IgD-negative memory B cell (primary cell): ENCODE results near the gene CLEC7A. TPM values are rescaled to one million over a fixed set of nuclear protein-coding genes. Genes with fewer than 3 reads are reported as not detected.

Experiments
- H3K27ac Mint-ChIP-seq, 3 donors: one replicate each; pipeline ENCODE4 v1.8.0; 2020 to 2022; ENCODE audit warnings: mild to moderate bottlenecking in 3 of 3, mixed read lengths in 3 of 3, moderate library complexity in 1 of 3
- H3K27me3 Mint-ChIP-seq: one replicate; pipeline ENCODE4 v1.8.0; 2021; ENCODE audit warnings: mixed read lengths
- H3K36me3 Mint-ChIP-seq: one replicate; pipeline ENCODE4 v1.8.0; 2020; ENCODE audit warnings: mild to moderate bottlenecking, mixed read lengths
- H3K4me1 Mint-ChIP-seq, 3 donors: one replicate each; pipeline ENCODE4 v1.8.0; 2020 to 2022; ENCODE audit warnings: mixed read lengths in 3 of 3, mild to moderate bottlenecking in 1 of 3
- H3K4me3 Mint-ChIP-seq, 4 donors: one replicate each; pipeline ENCODE4 v1.8.0; 2020 to 2022; ENCODE audit warnings: mild to moderate bottlenecking in 4 of 4, mixed read lengths in 4 of 4, moderate library complexity in 3 of 4
- H3K9me3 Mint-ChIP-seq, 3 donors: one replicate each; pipeline ENCODE4 v1.8.0; 2020 to 2021; ENCODE audit warnings: mixed read lengths in 3 of 3, mild to moderate bottlenecking in 1 of 3
- polyA plus RNA-seq: library from polyadenylated mRNA; unstranded; fragments of 300-500 nt; fragmentation: Illumina TruSeq; gene quantifications from one replicate; pipeline ENCODE4 v1.2.3, GENCODE V29; 2021

CLEC7A gene
- polyA plus RNA-seq, result 1.9 TPM

DNA sequence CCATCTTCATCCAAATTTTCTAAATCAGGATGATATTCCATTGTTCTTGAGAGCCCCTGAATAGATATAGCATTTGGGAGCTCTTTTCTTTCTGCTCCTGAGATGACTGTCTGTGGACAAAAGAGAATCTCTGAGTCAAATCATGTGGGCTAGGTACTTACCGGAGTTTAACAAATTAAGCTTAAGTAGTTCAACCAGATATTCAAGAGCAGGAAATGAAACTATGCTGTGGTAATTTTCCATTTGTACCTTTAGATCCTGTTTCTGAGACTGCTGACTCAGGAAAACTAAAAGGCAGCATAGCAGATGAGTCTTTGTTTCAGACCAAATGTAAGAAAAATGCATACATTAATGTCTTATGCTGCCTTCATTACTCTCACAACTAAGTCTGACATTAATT lies at the start of gene CLEC7A:
TSS of gene CLEC7A (minus strand) at position 158 of the 400 bp plus-strand sequence. CDS start at position 41, 117 bp downstream.
- H3K4me3 Mint-ChIP-seq, result peak within 1 kb of the TSS in 1 of 4 donors; percentile 59
- H3K9me3 Mint-ChIP-seq, result no peaks in the 10 kb centered on the region
- peak within 1 kb of the TSS in 1 of 3 donors; percentile 42 for H3K27ac Mint-ChIP-seq
- H3K36me3 Mint-ChIP-seq, result peaks cover 1% of the 10 kb centered on the region
- H3K4me1 Mint-ChIP-seq, result peaks cover 5 to 21% (median 9%) of the 10 kb centered on the region in 3 donors
- peaks cover 34% of the 10 kb centered on the region for H3K27me3 Mint-ChIP-seq

DNA sequence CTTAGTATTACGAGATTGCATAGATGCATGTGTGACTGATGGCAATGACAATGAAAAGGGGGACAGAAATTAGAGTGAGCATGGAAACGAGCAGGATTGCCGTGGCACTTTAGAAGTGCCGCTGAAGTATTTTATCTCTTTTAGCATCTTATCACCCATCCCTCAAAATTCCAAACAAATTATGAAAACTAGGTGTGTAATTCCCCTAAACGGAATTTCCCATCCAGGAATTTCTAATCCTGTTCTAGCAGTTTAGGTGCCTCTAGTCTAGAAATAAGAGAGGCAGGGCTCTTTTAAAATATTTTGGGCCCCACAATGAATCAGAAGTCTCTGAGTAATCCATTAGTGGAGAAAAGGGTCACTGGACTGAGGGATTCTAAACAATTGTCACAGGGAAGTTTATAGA lies 49.8 kb upstream of the CLEC7A start:
- Mint-ChIP-seq H3K27me3 (peaks cover 37% of the 10 kb centered on the region), H3K9me3 (no peaks in the 10 kb centered on the region), H3K4me3 (no peak overlapping the region), H3K4me1 (no peaks in the 10 kb centered on the region), H3K27ac (no peak overlapping the region), H3K36me3 (peaks cover 2% of the 10 kb centered on the region)

DNA sequence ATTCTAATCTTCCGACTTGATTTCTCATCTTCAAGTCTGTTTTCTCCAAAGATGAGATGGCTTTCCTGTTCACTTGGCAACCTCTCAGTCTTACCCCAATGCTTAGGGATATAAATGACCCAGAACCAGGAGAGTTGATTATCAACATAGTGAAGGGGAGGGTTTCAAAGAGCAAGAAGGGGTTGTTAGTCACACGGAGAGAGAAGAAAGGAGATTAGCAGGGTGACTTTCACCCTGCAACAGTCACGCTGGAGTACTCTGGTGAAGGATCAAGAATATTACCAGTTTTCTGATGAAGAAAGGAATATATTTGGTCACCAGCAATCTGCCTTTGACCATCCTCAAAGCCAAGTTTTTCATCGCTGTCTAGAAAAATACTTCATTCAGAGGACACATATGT lies 48.8 kb upstream of the CLEC7A start, which contains the start of gene TMEM52B:
TSS of gene TMEM52B (plus strand) at position 212 of the 400 bp plus-strand sequence. CDS start 543 bp downstream, outside the sequence.
- Mint-ChIP-seq H3K36me3 (peaks cover 2% of the 10 kb centered on the region), H3K4me3 (no peak within 1 kb of the TSS), H3K27ac (peak within 1 kb of the TSS in 1 of 3 donors; percentile 2), H3K4me1 (no peaks in the 10 kb centered on the region), H3K9me3 (no peaks in the 10 kb centered on the region), H3K27me3 (peaks cover 33% of the 10 kb centered on the region)

DNA sequence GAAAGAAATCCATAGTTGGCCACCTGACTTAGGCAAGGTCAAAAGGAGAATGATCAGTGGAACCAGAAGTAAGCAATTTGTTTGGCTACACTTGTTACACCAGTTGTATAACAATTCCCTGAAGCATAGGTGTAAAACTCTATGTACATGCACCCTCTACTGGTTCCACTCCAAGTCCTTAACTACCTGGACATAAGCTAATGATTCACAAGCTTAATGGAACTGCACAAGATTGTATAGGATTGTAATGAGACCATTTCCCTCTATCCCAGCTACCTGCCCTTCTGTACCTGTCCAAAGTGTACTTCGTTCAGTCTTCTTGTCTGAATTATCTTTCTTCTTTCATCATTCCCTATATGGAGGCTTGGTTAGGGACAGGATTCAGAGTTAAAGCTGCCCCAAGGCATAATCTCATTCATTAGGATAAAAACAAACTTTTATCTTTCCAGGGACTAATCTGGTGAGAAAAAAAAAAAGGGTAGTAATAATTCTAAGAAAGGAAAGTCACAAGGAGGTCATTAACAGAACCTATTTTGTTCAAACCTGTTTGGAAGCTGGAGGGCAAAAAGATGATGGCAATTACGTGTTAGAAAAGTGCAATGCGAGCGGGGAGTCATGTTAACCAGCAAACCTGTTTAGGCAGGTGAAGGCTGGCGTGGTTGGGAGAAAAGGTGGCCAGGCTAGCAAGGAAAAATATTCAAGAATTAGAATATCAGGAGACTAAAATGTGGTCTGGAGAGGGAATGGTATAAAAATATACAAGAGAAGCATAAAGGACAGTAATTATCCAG lies 46.0 kb upstream of the CLEC7A start:
- Mint-ChIP-seq H3K27ac (no peak overlapping the region), H3K9me3 (no peaks in the 10 kb centered on the region), H3K4me1 (no peaks in the 10 kb centered on the region), H3K36me3 (peaks cover 2% of the 10 kb centered on the region), H3K4me3 (no peak overlapping the region), H3K27me3 (peaks cover 33% of the 10 kb centered on the region)

DNA sequence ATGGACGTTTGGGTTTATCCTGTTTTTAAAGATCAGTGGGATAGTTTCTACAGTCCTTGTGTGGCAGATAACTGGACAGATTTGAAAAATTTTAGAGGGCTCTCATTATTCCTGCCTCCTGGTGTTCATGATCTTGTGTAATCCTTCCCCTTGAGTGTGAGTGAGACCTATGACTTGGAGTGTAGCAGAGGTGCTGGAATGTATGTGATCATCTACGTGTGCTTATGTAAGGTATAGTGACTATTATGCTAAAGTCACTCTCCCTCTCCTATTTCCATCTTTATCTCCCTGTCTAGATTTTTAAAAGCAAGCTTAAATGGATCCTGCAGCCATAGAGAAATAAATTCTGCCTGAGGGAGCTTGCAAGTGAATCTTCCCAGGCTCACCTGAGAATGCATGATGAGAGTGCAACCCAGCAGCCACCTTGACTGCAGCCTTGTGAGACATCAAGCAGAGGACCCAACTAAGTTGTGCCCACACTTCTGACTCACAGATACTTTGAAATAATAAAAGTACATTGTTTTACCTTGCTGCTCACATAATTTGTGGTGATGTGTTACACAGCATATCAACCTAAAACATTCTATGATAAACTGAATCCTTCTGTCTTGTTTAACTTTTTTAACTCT lies 45.1 kb upstream of the CLEC7A start:
- Mint-ChIP-seq H3K4me1 (no peaks in the 10 kb centered on the region), H3K9me3 (no peaks in the 10 kb centered on the region), H3K27ac (no peak overlapping the region), H3K27me3 (peaks cover 28% of the 10 kb centered on the region), H3K36me3 (peaks cover 2% of the 10 kb centered on the region), H3K4me3 (no peak overlapping the region)

DNA sequence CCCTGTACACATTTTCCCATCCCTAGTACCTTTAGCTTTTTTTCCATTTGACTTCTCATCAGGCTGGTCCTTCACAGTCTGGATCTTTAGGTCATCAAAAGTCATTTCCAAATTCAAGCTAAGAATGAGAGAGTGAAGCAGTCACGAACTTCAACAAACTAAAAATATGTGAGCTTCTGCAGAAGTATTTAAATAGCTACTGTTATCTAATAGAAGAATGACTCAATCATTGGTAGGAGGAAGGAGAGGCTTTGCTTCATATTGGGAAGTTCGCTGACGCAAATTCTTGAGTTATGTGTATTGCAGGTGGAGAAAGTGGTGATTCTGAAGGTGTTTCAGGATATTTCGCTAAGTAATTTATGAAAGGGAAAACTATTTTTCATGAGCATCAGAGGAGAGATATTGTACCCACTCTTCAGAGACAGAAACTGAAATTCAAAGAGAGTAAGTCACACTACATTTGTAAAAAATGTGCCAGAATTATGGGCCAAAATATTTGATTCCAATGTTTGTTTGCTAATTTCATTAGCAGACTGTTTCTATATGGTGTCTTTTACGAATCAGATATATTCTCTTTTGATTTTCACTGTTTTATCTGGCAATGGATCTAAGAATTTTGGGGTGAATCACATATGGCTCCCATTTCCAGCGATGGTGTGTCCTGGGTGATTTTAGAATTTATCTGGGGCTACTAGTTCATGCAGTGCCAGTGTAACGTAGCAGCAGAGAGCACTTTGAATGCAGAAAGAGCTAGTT lies 42.2 kb upstream of the CLEC7A start, which contains the start of gene OLR1:
TSS of gene OLR1 (minus strand) at position 160 of the 756 bp plus-strand sequence. CDS start at position 105, 55 bp downstream.
- Mint-ChIP-seq H3K4me3 (no peak within 1 kb of the TSS), H3K9me3 (no peaks in the 10 kb centered on the region), H3K36me3 (peaks cover 2% of the 10 kb centered on the region), H3K27ac (no peak within 1 kb of the TSS), H3K27me3 (peaks cover 22% of the 10 kb centered on the region), H3K4me1 (no peaks in the 10 kb centered on the region)

DNA sequence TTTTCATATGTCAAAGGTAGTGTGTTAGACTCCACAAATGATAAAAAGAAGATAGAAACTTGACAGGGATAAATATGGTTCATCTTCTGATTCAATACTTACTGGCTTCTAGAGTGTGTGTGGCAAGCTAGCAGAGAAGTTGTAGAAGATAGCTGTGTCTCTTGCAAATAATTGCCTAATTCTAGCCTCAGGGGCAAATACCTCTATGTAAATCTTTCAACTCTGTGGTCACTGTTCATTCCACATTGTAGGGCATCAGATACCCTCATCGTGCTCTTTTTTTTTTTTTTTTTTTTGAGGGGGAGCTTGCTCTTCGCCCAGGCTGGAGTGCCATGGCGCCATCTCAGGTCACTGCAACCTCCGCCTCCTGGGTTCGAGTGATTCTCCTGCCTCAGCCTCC lies 40.2 kb upstream of the CLEC7A start:
- no peak overlapping the region for H3K27ac Mint-ChIP-seq

DNA sequence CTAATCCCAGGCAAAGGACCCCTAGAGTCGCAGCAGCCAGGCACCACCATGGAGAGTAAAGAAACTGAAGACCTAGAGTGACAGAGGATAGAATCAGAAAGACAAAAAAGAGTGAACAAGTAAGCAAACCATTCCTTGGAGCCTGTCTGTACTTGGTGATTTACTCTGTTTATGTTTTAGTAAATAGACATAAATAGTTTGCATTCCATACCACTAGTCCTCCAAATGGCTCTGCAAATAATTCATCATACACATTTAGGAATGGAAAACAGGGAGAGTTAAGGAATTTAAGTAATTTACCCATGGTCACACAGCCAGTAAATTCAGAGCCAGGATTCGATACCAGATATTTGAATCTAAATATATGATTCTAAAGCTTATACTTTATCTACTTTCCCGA lies 39.1 kb upstream of the CLEC7A start:
- no peak overlapping the region for H3K27ac Mint-ChIP-seq
- H3K27me3 Mint-ChIP-seq, result peaks cover 20% of the 10 kb centered on the region
- no peaks in the 10 kb centered on the region for H3K36me3 Mint-ChIP-seq

More for the DNA sequence above, 40.2 kb upstream of the CLEC7A start:
- Mint-ChIP-seq H3K36me3 (no peaks in the 10 kb centered on the region), H3K4me3 (no peak overlapping the region), H3K27me3 (peaks cover 22% of the 10 kb centered on the region), H3K4me1 (no peaks in the 10 kb centered on the region), H3K9me3 (no peaks in the 10 kb centered on the region)

DNA sequence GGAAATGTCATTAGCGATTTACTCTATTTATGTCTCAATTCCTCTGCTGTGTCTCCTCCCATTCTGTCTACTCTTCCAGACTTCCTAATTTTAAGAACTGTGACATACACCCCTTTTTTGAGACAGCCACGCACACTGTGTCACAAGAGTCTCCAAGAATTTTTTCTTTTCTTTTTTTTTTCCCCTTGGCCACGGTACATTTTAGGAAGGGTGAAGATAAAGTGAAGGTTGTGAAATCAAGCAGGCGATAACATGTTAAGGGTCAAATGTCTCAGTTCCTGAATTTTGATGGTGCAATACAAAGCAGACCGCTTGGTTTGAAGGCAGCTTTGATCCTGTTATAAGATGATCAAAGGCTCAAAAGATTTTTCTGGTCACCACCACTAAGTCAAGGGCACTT lies 37.6 kb upstream of the CLEC7A start:
- Mint-ChIP-seq H3K4me3 (no peak overlapping the region), H3K27ac (no peak overlapping the region), H3K9me3 (no peaks in the 10 kb centered on the region), H3K4me1 (peaks cover 0 to 2% (median 0%) of the 10 kb centered on the region in 3 donors), H3K27me3 (peaks cover 19% of the 10 kb centered on the region), H3K36me3 (no peaks in the 10 kb centered on the region)

More for the DNA sequence above, 39.1 kb upstream of the CLEC7A start:
- Mint-ChIP-seq H3K4me1 (no peaks in the 10 kb centered on the region), H3K4me3 (no peak overlapping the region), H3K9me3 (no peaks in the 10 kb centered on the region)

DNA sequence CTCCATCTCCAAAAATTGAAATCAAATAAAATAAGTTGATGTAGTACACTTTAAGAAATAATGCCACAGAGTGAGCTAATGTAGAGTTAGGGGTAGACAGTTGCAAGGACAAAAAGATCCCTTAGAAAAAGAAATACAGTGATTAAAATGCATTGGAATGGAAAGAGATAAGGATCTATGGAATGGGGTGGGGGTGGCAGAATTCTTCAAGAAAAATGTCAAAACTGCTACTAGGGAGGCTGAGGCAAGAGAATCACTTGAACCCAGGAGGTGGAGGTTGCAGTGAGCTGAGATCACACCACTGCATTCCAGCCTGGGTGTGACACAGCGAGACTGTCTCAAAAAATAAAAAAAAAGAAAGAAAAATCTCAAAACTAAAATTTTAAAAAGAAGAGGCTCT lies 35.4 kb upstream of the CLEC7A start:
- no peak overlapping the region for H3K27ac Mint-ChIP-seq
- no peak overlapping the region for H3K4me3 Mint-ChIP-seq
- peaks cover 9% of the 10 kb centered on the region for H3K27me3 Mint-ChIP-seq
- H3K4me1 Mint-ChIP-seq, result peaks cover 5 to 10% (median 10%) of the 10 kb centered on the region in 3 donors
- no peaks in the 10 kb centered on the region for H3K36me3 Mint-ChIP-seq
- H3K9me3 Mint-ChIP-seq, result no peaks in the 10 kb centered on the region

DNA sequence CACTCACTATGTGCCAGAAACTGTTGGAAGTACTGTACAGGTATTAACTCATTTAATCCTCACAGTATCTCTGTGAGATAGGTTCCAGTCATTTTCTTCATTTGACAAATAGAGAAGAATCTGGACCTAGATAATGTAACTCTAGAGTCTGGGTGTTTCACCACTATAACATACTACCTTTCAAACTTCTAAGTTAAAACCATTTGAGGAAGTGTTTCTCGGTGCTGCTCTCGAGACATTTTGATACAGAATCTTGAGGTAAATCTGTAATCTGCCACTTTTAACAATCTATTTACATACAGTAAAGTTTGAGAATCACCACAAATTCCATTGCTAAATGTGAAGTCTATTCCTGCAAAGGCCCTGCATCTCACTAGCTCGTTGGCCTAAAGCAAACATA lies 33.1 kb upstream of the CLEC7A start:
- no peaks in the 10 kb centered on the region for H3K36me3 Mint-ChIP-seq
- H3K9me3 Mint-ChIP-seq, result no peaks in the 10 kb centered on the region
- H3K27me3 Mint-ChIP-seq, result peaks cover 13% of the 10 kb centered on the region
- H3K4me1 Mint-ChIP-seq, result peaks cover 10 to 33% (median 16%) of the 10 kb centered on the region in 3 donors
- no peak overlapping the region for H3K27ac Mint-ChIP-seq
- no peak overlapping the region for H3K4me3 Mint-ChIP-seq

DNA sequence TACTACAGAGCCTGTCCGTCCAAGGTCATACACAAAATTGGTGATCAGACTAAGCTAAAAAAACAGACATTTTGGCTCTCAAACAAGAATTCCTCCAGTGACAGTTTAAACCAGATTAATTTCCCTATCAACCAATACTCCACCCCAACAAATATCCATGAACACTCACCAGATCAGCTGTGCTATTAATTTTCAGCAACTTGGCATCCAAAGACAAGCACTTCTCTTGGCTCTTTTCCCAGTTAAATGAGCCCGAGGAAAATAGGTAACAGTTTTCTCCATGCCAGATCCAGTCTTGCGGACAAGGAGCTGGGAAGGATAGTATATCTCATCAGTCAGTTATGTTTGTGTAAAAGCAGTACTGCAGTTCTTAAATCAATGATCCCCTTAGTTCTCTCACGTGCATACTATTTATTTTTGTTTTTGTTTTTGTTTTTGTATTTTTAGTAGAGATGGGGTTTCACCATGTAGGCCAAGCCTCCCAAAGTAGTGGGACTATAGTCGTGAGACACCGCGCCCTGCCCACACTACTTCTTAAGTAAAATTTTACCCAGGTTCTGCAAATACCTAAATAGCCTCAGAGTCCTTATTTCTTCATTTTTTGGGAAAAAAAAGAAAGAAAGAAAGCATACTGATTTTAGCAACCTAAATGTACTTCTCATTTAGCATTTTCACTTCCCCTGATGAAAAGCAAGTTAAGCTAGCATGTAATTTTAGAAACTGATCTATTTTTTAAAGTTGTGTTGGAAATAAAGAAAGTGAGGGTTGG lies 30.8 kb upstream of the CLEC7A start:
- H3K9me3 Mint-ChIP-seq, result no peaks in the 10 kb centered on the region
- peaks cover 10% of the 10 kb centered on the region for H3K27me3 Mint-ChIP-seq
- H3K27ac Mint-ChIP-seq, result no peak overlapping the region
- peaks cover 10 to 35% (median 16%) of the 10 kb centered on the region in 3 donors for H3K4me1 Mint-ChIP-seq
- no peaks in the 10 kb centered on the region for H3K36me3 Mint-ChIP-seq
- no peak overlapping the region for H3K4me3 Mint-ChIP-seq

DNA sequence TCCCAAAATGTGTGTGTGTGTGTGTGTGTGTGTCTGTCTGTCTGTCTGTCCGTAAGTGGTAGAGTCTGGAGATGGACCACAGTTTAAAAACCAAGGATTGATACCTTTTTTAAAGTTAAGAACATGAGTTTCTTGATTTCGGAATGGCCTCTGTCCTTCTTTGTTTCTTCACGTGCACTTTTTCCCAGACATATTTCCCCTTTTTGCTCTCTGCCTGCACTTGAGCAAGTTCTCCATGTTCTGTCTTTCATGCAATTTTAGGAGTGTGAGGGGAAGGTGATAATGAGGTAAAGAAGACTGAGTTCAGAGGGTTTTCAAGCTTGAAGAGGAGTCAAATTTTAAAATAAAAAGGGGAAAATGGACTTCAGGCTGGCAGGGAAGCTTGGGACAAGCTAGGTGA lies 29.3 kb upstream of the CLEC7A start:
- Mint-ChIP-seq H3K27ac (no peak overlapping the region), H3K9me3 (no peaks in the 10 kb centered on the region), H3K4me1 (peaks cover 10 to 35% (median 16%) of the 10 kb centered on the region in 3 donors), H3K4me3 (no peak overlapping the region), H3K36me3 (no peaks in the 10 kb centered on the region), H3K27me3 (peaks cover 7% of the 10 kb centered on the region)

DNA sequence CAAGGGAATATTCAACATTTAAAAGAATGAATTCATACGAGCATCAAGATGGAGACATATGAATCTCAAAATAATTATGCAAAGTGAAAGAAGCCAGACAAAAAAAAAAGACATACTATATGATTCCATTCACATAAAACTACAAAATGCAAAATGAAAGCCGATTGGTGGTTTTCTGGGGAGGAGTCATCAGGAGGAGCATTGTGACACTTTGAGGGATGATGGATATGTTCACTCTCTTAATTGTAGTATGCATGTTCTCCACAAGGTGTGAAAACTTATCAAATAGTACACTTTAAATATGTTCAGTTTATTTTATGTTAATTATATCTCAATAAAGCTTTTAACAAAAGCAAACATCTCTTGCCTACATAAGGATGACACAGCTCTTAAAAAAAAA lies 28.4 kb upstream of the CLEC7A start:
- peaks cover 16% of the 10 kb centered on the region for H3K27me3 Mint-ChIP-seq
- H3K27ac Mint-ChIP-seq, result no peak overlapping the region
- no peak overlapping the region for H3K4me3 Mint-ChIP-seq
- no peaks in the 10 kb centered on the region for H3K9me3 Mint-ChIP-seq
- H3K4me1 Mint-ChIP-seq, result peaks cover 11 to 43% (median 16%) of the 10 kb centered on the region in 3 donors
- H3K36me3 Mint-ChIP-seq, result no peaks in the 10 kb centered on the region
